Stomach smooth muscle (tissue), 2 donors: ENCODE data around the gene BRCA1.
"Not testable (repeated sequence)": the region's sequence is repeated elsewhere in the genome, so short reads cannot be mapped to it uniquely, and the experiment has no call there.

Experiments used
- H3K27ac ChIP-seq: one replicate; pipeline ENCODE4 v1.7.0; 2013; ENCODE audit warnings: mild to moderate bottlenecking, low read length, inconsistent platforms
- H3K27me3 ChIP-seq, 2 donors: one replicate each; pipeline ENCODE4 v1.7.0; 2013; ENCODE audit warnings: low read length in 2 of 2; ENCODE audit not compliant: insufficient read depth in 2 of 2, control insufficient read depth in 1 of 2
- H3K36me3 ChIP-seq, 2 donors: one replicate each; pipeline ENCODE4 v1.7.0; 2013; ENCODE audit warnings: low read length in 2 of 2; ENCODE audit not compliant: control insufficient read depth in 2 of 2, insufficient read depth in 2 of 2
- H3K4me1 ChIP-seq: one replicate; pipeline ENCODE4 v1.7.0; 2013; ENCODE audit warnings: low read length; ENCODE audit not compliant: control insufficient read depth, insufficient read depth
- H3K4me3 ChIP-seq, 2 donors: one replicate each; pipeline ENCODE4 v1.7.0; 2013; ENCODE audit warnings: low read length in 2 of 2
- H3K9ac ChIP-seq, 2 donors: one replicate each; pipeline ENCODE4 v1.7.0; 2013; ENCODE audit warnings: low read length in 2 of 2, mild to moderate bottlenecking in 1 of 2
- H3K9me3 ChIP-seq, 2 donors: one replicate each; pipeline ENCODE4 v1.7.0; 2013; ENCODE audit warnings: low read length in 2 of 2; ENCODE audit not compliant: control insufficient read depth in 2 of 2
- donor health status: healthy.
- donor health status: Pancreatic carcinoma.

BRCA1 gene

GRCh38 chr17:43104665-43105064 lies 20.5 kb downstream of the BRCA1 start:
- H3K9me3 ChIP-seq, result no peaks in the 10 kb centered on the region
- H3K27me3 ChIP-seq, result no peaks in the 10 kb centered on the region
- no peak overlapping the region for H3K9ac ChIP-seq
- no peak overlapping the region for H3K4me3 ChIP-seq
- no peaks in the 10 kb centered on the region for H3K36me3 ChIP-seq
- H3K27ac ChIP-seq, result no peak overlapping the region
- no peaks in the 10 kb centered on the region for H3K4me1 ChIP-seq

GRCh38 chr17:43095364-43095763 lies 29.8 kb downstream of the BRCA1 start:
- not testable (repeated sequence) for H3K36me3 ChIP-seq, H3K4me3 ChIP-seq, H3K27ac ChIP-seq, H3K27me3 ChIP-seq, H3K9me3 ChIP-seq, H3K4me1 ChIP-seq, H3K9ac ChIP-seq

- H3K36me3 ChIP-seq, result peaks cover 0 to 4% of the 10 kb centered on the region in 2 donors
- H3K4me3 ChIP-seq, result no peak overlapping the region
- H3K9ac ChIP-seq, result no peak overlapping the region
- peaks cover 7% of the 10 kb centered on the region for H3K4me1 ChIP-seq
- H3K27me3 ChIP-seq, result no peaks in the 10 kb centered on the region
- no peaks in the 10 kb centered on the region for H3K9me3 ChIP-seq
- H3K27ac ChIP-seq, result no peak overlapping the region
These were observed 30.9 kb downstream of the BRCA1 start for GRCh38 chr17:43094129-43094835.

GRCh38 chr17:43092901-43093300 lies 32.3 kb downstream of the BRCA1 start:
- Histone ChIP-seq H3K4me3 (no peak overlapping the region), H3K9ac (no peak overlapping the region), H3K27ac (no peak overlapping the region), H3K27me3 (no peaks in the 10 kb centered on the region), H3K4me1 (peaks cover 7% of the 10 kb centered on the region), H3K36me3 (peaks cover 0 to 4% of the 10 kb centered on the region in 2 donors), H3K9me3 (no peaks in the 10 kb centered on the region)

- H3K27me3 ChIP-seq, result no peaks in the 10 kb centered on the region
- H3K4me1 ChIP-seq, result peaks cover 7% of the 10 kb centered on the region
- H3K36me3 ChIP-seq, result peaks cover 0 to 4% of the 10 kb centered on the region in 2 donors
- no peak overlapping the region for H3K4me3 ChIP-seq
- no peaks in the 10 kb centered on the region for H3K9me3 ChIP-seq
- no peak overlapping the region for H3K9ac ChIP-seq
- H3K27ac ChIP-seq, result no peak overlapping the region
These were observed 35.1 kb downstream of the BRCA1 start for GRCh38 chr17:43090022-43090421.

GRCh38 chr17:43085474-43085873 lies 39.7 kb downstream of the BRCA1 start:
- Histone ChIP-seq H3K9me3 (no peaks in the 10 kb centered on the region), H3K27ac (peak overlapping the region; percentile 61), H3K4me1 (no peaks in the 10 kb centered on the region), H3K27me3 (no peaks in the 10 kb centered on the region), H3K4me3 (no peak overlapping the region), H3K36me3 (peaks cover 3 to 11% of the 10 kb centered on the region in 2 donors), H3K9ac (no peak overlapping the region)

- Histone ChIP-seq H3K4me3 (no peak overlapping the region), H3K4me1 (no peaks in the 10 kb centered on the region), H3K27me3 (no peaks in the 10 kb centered on the region), H3K9me3 (no peaks in the 10 kb centered on the region), H3K36me3 (peaks cover 3 to 11% of the 10 kb centered on the region in 2 donors), H3K9ac (no peak overlapping the region), H3K27ac (no peak overlapping the region)
These were observed 45.4 kb downstream of the BRCA1 start for GRCh38 chr17:43079641-43080302.

GRCh38 chr17:43074869-43075268 lies 50.3 kb downstream of the BRCA1 start:
- H3K27me3 ChIP-seq, result no peaks in the 10 kb centered on the region
- no peak overlapping the region for H3K4me3 ChIP-seq
- peaks cover 0 to 4% of the 10 kb centered on the region in 2 donors for H3K36me3 ChIP-seq
- H3K27ac ChIP-seq, result no peak overlapping the region
- no peak overlapping the region for H3K9ac ChIP-seq
- no peaks in the 10 kb centered on the region for H3K4me1 ChIP-seq
- H3K9me3 ChIP-seq, result no peaks in the 10 kb centered on the region

GRCh38 chr17:43070872-43071271 lies 54.3 kb downstream of the BRCA1 start:
- Histone ChIP-seq H3K27ac (no peak overlapping the region), H3K9ac (no peak overlapping the region), H3K9me3 (no peaks in the 10 kb centered on the region), H3K27me3 (no peaks in the 10 kb centered on the region), H3K4me1 (no peaks in the 10 kb centered on the region), H3K4me3 (no peak overlapping the region), H3K36me3 (peaks cover 0 to 4% of the 10 kb centered on the region in 2 donors)

- Histone ChIP-seq H3K4me3 (no peak overlapping the region), H3K27ac (no peak overlapping the region), H3K9ac (no peak overlapping the region), H3K27me3 (no peaks in the 10 kb centered on the region), H3K36me3 (peaks cover 0 to 4% of the 10 kb centered on the region in 2 donors), H3K9me3 (no peaks in the 10 kb centered on the region), H3K4me1 (no peaks in the 10 kb centered on the region)
These were observed 54.9 kb downstream of the BRCA1 start for GRCh38 chr17:43070257-43070656.

GRCh38 chr17:43069368-43069898 lies 55.7 kb downstream of the BRCA1 start:
- H3K36me3 ChIP-seq, result peaks cover 0 to 4% of the 10 kb centered on the region in 2 donors
- no peaks in the 10 kb centered on the region for H3K27me3 ChIP-seq
- H3K4me3 ChIP-seq, result no peak overlapping the region
- H3K9me3 ChIP-seq, result no peaks in the 10 kb centered on the region
- H3K9ac ChIP-seq, result no peak overlapping the region
- no peaks in the 10 kb centered on the region for H3K4me1 ChIP-seq
- H3K27ac ChIP-seq, result no peak overlapping the region
